ENCODE measurements around the gene MTRFR.
"Not testable (repeated sequence)": the region's sequence is repeated elsewhere in the genome, so short reads cannot be mapped to it uniquely, and the experiment has no call there.

Gene MTRFR

DNA sequence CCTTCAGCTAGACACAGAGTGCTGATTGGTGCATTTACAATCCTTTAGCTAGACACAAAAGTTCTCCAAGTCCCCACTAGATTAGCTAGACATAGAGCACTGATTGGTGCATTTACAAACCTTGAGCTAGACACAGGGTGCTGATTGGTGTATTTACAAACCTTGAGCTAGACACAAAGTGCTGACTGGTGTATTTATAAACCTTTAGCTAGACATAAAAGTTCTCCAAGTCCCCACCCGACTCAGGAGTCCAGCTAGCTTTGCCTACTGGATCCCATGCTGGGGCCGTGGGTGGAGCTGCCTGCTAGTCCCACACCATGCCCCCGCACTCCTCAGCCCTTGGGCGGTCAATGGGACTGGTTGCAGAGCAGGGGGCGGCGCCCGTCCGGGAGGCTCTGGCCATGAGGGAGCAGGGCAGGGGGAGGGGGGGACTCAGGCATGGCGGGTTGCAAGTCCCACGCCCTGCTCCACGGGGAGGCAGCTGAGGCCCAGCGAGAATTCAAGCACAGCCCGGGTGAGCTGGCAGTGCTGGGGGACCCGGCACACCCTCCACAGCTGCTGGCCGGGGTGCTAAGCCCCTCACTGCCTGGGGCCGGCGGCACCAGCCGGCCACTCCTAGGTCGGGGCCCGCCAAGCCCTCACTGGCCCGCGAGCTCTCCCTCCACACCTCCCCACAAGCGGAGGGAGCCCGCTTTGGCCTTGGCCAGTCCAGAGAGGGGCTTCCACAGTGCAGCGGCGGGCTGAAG lies 15.9 kb downstream of the MTRFR start:
- not testable (repeated sequence) for DNase-seq (ENCODE audit: low read depth in 3 of 3)

GRCh38 chr12:123250471-123251383 lies 17.5 kb downstream of the MTRFR start:
- DNase-seq (ENCODE audit: low read depth in 3 of 3): no peak

GRCh38 chr12:123251403-123252076 lies 18.3 kb downstream of the MTRFR start:
- DNase-seq (ENCODE audit: low read depth in 3 of 3): no peak

GRCh38 chr12:123252365-123252764 lies 19.1 kb downstream of the MTRFR start:
- not testable (repeated sequence) for DNase-seq (ENCODE audit: low read depth in 3 of 3)

DNA sequence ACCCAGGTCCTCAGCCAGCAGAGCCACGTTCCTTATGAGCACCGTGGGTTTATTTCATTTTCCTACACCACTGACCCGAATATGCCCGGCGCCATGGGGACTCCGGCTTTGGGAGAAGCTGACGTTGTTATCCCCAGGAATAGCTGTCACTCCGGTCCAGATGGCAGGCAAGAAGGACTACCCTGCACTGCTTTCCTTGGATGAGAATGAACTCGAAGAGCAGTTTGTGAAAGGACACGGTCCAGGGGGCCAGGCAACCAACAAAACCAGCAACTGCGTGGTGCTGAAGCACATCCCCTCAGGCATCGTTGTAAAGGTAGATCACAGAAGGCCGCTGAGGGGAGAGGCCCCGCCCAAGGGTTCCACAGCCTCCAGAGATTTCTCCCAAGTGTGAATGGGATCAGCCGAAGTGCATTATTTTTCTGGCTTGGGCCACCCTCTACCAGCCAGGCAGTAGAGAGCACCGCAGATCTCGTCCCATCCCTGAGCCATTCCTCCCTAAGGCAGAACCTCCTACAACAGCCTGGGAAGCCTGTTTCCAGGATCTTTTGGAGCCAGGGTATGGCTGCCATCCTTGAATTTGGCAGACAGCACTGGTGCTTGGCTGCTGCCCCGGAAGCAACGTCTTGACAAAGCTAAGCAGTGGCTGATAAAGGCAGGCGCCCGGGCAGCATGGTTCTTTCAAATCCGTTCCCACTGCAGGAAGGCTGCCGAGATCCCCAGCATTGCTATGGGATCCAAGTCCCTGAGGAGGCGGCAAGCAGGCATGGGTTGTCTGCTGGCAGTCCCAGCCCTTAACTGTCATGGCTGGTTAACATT lies 20.6 kb downstream of the MTRFR start:
- DNase-seq (ENCODE audit: low read depth in 3 of 3): no peak

DNA sequence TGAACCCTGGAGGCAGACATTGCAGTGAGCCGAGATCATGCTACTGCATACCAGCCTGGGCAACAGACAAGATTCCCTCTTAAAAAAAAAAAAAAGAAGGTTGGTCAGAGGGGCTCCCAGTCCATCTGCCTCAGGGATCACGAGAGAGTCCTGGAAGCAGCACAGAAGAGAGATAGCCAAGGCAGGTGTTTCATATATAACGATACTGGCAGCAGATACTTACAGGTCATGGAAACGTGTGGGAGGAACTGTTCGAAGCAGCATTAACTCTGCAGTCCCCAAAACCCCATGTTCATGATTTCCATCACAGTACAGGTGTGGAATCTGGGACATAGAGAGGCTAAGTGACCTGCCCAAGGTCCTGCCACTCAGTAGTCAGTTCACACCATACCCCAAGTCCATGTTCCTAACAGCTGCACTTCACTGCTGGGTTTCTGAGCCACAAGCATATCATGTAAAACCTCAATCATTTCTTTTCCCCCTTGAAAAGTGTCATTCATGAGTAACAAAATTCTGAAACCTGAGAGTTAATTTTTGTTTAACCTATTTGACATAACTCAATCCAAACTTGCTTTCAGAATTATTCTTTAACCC lies 21.7 kb downstream of the MTRFR start:
- DNase-seq (ENCODE audit: low read depth in 3 of 3): no peak

DNA sequence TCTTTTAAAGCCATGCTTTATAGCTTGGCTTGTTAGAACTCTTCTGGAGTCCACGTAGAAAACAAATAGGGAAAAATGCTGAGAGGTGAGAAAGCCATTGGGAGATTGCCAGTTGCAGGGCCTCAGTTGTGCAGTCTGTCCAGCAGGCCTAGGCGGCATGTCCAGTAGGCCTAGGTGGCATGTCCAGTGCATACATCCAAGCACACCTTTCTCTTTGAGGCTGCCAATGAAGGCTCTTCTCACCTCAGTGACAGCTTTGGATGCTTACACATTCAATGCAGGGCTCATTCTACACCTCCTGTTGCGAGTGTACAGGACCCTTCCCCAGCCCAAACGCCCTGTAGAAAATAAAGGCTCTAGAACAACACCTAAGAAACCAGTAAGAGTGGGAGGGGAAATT lies 25.4 kb downstream of the MTRFR start:
- no peak for DNase-seq (ENCODE audit: low read depth in 3 of 3)

- no peak for DNase-seq (ENCODE audit: low read depth in 3 of 3)
Observed at GRCh38 chr12:123260081-123260480, 26.8 kb downstream of the MTRFR start.

- no peak for DNase-seq (ENCODE audit: low read depth in 3 of 3)
Observed at GRCh38 chr12:123261196-123261595, 28.0 kb downstream of the MTRFR start.

GRCh38 chr12:123263196-123263817 lies 30.1 kb downstream of the MTRFR start:
- DNase-seq (ENCODE audit: low read depth in 3 of 3): no peak

DNA sequence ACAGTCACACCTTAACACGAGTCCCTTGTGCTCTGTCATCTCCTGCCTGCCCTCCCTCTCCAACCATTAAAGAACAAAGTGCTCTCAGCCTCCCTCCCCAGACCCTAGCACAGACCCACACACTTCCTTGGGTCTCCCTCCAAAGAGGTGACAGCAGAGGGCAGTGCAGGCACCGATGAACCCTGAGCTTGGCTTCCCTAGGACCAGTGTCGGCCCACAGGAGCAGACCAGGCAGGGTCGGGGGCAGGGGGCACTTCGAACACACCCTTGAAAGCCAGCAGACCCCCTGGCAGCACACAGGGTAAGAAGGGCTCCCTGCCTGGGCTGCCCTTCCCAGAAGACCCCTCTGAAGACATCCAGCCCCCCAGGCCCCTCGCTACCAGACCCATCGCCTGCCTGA lies 31.4 kb downstream of the MTRFR start:
- no peak for DNase-seq (ENCODE audit: low read depth in 3 of 3)

DNA sequence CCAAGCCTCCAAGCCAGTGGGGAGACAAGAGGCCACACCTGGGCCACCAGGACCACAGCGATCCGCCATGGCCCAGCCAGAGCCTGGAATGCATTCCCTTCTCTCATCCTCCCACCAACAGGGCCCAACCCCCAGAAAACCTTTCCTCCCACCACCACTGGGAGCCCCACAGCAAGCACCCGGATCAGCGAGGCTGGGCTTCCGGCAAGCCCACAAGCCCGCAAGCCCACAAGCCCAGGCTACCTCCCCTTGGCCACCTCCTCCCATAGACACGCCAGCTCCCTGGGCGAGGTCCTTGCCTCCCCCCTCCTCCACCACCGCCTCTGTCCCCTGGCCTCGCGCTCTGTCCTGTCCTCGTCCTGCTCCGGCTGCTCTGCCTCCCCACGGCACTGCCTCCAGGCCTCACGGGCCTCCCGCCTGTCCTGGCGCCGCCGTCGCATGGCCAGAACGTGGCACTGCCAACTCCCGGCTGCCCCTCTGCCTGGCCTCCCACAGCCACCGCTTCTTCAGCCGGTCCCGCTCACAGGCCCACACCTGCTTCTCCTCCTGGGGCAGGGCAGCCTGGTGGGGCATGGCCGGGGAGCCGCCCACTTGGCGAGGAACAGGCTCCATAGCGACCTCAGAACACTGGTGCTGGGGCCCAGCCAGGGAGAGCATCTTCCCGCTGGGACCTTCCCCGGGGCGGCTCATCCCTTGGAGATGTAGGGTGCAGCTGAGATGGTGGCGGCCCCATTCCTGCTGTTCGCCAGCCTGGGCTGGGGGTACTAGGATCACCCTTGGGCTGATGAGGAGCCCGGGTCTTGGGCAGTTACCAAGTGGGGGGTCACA lies 32.8 kb downstream of the MTRFR start:
- DNase-seq (ENCODE audit: low read depth in 3 of 3): no peak

DNA sequence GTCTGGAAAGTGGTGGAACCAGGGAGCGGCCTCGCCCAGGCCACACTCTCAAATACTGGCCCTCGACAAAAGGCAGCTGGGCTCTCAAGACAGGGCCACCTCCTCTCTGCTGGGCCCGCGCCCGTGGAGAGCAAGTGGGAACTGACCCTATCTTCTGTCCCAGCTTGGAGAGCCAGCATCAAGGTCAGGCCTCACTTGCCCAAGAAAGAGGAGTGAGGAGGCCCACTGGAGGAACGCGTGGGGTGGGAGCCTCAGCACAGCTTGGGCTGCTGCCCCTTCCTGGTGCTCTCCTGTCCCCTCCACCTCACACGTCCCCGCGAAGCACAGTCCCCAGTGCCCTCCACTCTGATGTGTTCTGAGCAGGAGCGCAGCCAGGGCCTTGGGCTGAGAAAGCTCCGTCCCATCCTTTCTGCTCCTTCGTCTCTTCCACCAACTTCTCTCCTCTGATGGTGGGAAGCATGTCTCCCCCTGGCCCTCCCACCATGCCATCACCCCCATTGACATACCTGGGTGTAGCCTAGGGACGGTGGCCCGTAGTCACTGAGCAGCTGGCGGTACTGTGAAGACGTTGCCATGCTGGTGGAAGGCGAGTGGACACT lies 33.5 kb downstream of the MTRFR start:
- DNase-seq (ENCODE audit: low read depth in 3 of 3): no peak

GRCh38 chr12:123267335-123267920 lies 34.2 kb downstream of the MTRFR start:
- DNase-seq (ENCODE audit: low read depth in 3 of 3): no peak

- no peak for DNase-seq (ENCODE audit: low read depth in 3 of 3)
Observed at GRCh38 chr12:123267991-123268843, 35.0 kb downstream of the MTRFR start.

- no peak for DNase-seq (ENCODE audit: low read depth in 3 of 3)
Observed at GRCh38 chr12:123268850-123269249, 35.6 kb downstream of the MTRFR start.

GRCh38 chr12:123269395-123269892 lies 36.2 kb downstream of the MTRFR start:
- peak in 1 of 3 experiments; percentile 33 for DNase-seq (ENCODE audit: low read depth in 3 of 3)

DNA sequence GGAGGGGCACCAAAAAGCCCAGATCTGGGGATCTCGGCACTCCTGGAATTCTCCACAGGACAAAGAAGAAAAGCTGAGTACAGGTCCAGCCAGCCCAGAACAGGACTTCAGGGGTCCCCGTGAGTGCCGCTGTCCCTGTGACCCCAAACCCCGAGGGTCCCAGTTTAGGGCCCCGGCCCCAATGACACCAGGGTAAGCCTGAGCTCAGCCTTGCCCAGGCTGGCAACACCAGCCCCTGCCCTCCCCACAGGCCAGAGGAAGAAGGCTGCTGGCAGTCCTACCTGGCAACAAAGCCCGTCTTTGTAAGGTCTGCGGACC lies 36.6 kb downstream of the MTRFR start:
- DNase-seq (ENCODE audit: low read depth in 3 of 3): no peak

Data from stimulated activated CD4-positive, alpha-beta T cell treated with anti-CD3 and anti-CD28 coated beads, TNF-alpha, amount 100 ng/mL, for 24 hours (primary cell).